ENCODE data around the gene MARK3.
A peak's percentile ranks its signal among the peaks of the same experiment; 100 is the strongest.

Gene MARK3

GRCh38 chr14:103552011-103552845 lies 167.0 kb downstream of the MARK3 start:
- peak in 1 of 2 experiments; percentile 48 for DNase-seq

GRCh38 chr14:103552846-103553210 lies 167.6 kb downstream of the MARK3 start:
- DNase-seq, result no peak

All from SW 1271 (cell line).